Fibroblast of the conjunctiva (primary cell): ENCODE data around the gene TMEM100.

Experiments used
- DNase-seq: peaks from one replicate; pipeline ENCODE4 v3.0.0-alpha.2; 2010; ENCODE audit warnings: low read depth

Gene TMEM100

DNA sequence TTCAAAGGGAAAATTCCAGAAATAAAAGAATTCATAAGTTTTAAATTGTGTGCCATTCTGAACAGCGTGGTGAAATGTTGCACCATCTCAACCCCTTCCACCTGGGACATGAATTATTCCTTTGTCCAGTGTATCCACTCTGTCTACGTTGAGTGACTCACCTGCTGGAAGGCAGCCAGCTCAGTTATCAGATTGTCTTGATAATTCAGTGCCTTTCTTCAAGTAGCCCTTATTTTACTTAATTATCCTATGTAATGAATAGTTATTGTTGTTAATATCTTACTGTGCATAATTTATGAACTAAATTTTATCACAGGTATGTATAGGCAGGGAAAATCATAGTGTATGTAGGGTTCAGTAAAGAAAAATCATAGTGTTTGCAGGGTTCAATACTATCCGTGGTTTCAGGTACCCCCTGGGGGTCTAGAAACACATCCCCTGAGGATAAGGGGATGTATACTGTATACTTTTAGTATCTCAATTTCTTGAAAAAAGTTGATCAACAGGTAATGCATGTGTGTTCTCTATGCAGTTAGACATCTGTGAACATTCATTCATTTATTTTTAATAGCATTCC, 20.5 kb upstream of the TMEM100 start:
- DNase-seq = no peak

DNA sequence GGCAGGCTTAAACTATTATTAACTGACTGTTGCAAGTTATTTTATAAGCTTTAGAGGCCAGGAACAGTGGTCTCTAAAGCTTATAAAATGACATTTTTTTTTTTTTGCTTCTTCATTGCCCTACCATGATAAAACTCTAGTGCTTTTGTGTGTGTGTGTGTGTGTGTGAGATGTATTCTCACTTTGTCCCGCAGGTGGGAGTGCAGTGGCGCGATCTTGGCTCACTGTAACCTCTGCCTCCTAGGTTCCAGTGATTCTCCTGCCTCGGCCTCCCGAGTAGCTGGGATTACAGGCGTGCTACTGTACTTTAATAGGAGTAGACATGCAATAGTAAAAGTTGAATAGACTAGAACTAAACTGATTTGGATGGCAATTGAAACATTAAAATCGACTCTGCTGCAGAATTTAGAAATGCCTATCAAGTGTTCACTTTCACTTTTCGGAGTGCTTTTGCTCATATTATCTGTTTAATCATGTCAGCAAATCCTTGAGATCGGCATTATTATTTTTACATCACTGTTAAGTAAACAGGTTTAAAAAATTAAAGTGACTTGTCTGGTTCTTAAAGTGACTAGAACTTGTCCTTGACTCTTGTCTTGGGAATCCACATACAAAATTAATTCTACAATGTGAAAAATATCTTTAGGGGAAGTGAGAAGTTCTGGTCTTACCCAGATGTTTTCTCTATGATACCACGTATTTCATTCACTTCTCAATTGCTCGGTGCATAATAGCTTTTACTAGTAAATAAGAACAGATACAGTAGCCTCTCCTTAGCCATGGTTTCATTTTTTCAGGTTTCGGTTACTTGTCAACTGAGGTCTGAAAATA, 19.8 kb upstream of the TMEM100 start:
- no peak for DNase-seq

DNA sequence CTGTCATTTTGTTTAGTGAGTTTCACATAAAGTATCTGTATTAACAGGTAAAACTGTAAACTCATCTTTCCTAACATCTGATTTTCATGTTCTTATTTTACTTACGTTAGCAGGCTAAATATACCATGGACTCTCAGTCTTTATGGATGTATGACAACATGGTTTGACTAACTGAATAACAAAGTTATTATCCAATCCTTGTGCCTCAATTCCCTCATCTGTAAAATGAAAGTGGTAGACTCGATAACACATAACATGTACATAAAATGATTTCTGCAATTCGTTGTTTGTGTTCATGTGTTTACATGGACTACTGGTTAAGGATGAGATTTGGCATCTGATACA, 18.7 kb upstream of the TMEM100 start:
- DNase-seq = no peak

DNA sequence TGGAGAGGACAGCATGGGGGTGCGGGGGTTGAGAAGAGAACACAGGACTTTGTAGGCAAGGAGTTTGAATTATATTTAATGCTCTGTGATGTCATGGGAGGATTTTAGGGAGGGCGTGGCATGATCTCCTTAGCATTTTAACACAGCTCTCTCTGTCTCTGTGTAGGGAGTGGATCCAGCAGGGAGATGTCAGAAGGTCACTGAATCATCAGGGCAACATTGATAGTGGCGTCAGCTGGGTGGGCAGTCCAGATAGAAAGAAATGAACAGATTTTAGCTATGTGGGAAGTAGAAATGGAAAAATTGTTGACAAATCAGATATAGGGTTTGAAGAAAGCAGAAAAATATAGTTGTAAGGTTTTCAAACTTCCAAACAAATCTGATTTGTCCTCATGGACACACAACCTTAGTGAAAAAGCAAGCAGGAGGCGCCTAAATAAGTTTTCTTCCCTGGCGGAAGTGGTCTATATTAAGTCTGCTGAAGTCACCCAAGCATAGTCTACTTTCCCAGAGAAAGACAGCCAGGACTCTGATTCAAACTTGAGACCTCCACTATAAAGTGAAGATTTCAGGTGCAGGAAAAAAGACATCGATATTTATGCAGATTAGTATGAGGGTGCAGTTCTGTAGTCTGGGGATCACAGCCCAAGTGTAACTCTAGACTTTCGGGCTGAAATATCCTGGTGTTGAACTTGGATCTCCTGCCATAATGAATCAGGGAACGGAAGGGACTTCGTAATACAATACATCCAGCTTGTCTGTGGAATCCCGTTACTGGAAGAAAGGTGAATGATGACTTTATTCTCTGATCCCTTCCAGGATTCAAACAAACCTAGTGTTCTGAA, 18.1 kb upstream of the TMEM100 start:
- DNase-seq = no peak

DNA sequence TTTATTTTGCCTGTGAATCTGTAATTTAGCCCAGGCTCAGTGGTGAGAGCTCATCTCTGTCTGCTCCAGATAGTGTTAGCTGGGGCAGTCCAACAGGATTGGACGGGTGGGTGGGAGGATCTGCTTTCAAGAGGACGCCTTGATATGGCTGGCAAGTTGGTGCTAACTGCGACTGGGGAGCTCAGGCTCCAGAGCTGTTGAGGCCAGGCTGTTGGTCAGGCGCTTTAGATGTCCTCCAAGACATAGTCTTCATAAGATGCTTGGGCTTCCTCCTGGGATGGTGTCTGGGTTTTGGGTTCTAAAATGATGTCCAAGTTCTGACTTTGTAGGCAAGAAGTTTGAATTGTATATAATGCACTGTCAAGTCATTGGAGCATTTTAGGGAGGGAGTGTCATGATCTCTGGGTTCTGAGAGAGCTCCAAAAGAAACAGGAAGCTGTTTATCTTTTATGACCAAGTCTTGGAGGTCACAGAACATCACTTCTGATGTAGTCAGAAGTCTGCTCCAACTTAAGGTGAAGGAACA, 15.4 kb upstream of the TMEM100 start:
- no peak for DNase-seq

DNA sequence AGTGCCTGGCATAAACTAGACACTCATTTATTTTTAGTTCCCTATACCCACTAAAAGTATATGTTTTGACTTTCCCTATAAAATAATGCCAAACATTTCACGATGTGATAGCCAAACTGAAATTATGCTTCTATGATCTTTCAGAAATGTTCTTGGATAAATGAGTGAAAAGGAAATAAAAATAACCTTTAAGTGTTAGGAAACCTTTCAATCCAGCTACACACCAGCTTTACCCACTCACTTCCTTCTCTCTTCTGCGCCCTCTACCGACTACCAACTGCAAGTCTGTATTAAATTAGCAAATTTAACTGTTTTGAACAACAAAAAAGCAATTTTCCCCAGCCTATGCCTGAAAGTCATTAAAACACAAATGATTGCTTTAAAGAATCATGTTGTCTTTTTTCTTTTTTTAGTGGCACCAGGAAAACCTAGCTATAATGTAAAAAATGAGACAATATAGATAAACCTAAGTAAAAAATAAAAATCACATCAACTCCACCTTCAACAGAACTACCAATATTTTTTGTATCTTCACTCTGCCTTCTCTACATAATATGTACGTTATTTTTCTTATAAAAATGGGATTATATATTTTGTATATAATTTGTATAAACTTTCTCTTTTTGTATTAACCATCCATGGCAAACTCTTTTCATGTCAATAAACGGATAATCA, 13.2 kb upstream of the TMEM100 start:
- DNase-seq = peak; percentile 61

DNA sequence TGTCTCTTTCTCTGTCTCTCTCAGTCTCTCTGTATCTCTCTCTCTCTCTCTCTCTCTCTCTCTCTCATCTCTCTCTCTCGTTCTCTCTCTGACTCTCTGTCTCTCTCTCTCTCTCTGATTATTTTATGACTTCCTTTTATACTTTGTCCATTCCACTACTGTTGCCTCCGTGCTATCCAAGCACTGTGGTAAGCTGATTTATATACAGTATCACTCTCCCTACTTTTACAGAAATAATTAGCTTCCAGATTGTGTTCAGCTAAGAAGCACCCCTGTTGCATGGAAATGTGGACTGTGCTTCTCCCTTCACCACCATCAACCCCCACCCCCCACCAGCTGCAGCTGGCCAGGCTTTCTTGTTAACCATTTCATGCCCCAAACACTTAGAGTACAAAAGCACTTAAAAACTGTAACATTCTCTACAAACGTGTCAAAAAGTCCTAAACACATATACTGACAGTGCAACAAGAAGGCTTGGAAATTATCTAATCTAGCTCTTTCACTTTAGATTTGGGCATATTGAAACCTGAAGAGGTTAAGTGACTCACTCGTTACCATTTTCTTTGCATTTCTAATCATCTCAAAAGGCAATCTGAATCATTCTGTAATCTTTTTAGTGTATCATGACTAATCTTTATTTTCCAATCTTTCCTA, 11.6 kb upstream of the TMEM100 start:
- DNase-seq = no peak

DNA sequence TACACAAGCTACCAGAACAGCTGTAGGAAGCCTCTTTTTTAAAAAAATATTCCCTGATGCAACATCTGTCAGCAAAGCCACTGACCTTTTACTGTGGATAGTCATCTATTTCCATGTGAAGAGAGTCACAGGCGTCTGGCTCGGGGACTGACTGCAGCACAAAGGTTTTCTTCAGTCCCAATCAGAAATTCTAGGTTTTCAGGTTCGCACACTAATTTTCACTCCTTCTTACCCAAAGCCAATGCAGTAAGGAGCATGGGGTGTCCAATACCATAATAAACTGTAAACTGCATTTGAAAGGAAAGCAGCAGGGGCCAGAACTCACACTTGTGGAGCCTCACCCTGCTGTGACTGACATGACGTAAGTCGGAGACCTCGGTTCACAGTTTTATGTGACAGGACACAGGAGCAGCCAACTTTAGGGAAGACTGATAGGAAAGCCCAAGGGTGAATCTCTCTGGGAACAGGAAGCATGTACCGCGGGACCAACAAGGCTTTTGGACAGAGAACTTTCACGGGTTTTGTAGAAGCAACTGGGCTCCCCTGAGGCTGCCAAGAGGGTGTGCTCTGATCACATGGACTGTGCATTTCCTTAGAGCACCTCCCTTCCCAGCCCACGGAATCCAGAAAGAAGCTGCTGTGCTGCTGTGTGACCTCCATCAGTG, 9.1 kb upstream of the TMEM100 start:
- DNase-seq = no peak

DNA sequence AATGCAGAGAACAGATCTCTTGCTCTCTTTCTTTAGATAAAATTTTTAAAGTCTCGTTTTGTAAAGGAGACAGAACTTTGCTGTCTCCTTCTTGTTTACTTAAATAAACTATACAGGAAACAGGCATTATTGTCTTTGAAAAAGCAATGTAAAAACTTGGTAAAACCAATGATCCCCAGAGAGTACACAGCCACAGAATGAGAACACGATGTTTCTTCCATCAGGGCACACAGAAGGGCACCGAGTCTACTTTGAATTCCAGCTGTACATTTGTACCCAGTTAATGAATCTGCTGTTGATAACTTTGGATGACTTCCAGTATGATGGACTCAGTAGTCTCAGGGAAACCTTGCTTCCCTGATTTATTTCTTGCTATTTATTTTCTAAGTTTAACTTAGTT, 8.1 kb upstream of the TMEM100 start:
- DNase-seq = no peak

DNA sequence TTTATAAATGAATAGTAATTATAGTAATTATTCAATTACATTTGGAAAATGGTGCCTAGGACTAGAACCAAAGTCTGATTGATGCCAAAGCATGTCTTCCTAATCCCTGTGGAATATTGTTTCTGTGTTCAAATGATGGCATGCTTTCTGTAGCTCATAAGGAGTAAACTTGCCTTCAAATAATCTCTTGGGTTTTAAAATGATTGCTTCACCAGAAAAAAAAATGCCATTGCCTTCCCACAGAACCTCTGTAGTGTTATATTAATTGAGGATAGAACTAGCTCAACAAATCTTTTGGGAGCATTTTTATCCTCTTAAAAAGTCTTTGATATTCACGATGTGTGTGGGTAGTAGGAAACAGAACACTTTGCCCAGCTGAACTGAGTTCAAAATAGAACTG, 7.7 kb upstream of the TMEM100 start:
- DNase-seq = no peak

DNA sequence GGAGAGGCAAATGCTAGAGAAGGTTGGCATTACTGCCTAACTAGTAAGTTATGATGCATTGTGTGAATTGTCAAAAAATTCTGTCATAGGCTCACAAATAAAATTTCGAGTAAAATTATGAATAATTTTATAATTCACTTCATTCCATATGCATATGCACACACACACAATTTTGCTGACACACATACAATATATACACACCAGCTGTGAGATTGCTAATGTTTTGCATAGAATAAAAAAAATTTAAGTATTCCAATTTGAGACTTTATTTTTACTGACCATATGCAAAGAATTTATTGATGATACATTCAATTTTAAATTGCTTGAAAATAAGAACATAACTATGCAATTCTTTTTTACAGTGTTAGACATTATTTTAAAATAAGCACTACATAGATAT, 6.8 kb upstream of the TMEM100 start:
- no peak for DNase-seq

DNA sequence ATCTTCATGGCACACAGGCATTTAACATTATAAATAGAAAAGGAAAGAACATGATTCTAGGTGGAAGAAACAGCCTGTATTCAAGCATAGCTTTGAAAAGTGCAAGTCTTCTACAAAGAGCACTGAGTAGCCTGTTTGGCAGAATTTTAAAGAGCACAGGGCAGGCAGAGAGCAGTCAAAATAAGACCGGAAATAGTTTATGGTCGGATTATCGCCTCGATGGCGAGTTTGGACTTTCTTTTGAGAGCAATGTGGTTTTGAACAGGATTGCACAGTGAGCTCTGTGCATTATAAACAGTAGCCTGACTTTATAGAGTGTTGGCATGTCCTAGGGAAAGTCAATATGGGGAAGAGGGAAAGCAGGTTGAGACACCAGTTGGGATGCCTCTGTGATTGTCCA, 6.2 kb upstream of the TMEM100 start:
- DNase-seq = no peak

DNA sequence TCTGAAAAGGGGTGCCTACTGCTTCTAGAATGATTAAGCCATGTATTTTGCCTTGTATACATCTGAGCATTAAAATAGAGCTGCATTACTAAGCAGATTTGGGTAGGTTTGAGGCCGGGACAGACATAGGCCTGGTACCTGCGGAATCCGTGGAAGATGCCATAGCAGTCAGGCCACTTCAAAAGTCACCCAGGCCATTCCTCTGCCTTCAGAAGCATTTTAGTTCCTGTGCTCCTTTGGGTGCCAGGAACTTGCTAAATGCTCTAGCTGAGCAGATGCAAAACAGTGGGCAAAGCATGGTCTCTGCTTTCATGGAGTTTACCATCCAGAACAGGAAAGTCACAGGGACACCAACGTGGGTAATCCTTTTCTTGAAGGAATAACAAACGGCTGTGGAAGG, 5.7 kb upstream of the TMEM100 start:
- no peak for DNase-seq

DNA sequence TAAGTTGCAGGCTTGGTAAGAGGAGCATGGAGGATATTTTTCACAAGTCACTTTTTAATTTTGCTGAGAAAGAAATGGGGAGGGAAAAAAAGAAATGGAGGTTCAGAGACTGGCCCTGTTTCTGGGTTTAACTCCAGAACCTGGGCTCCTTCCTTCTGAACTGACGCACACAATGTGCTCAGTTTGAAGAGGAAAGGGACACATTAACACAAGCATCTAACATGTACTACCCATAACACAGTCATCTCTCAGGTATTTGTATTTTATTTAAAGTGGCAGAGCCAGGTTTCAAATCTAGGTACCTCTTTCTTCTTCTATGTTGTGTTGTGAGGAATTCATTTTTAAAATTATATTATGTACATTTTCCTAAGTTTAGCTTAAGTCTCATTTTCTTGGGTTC, 5.3 kb upstream of the TMEM100 start:
- DNase-seq = no peak

DNA sequence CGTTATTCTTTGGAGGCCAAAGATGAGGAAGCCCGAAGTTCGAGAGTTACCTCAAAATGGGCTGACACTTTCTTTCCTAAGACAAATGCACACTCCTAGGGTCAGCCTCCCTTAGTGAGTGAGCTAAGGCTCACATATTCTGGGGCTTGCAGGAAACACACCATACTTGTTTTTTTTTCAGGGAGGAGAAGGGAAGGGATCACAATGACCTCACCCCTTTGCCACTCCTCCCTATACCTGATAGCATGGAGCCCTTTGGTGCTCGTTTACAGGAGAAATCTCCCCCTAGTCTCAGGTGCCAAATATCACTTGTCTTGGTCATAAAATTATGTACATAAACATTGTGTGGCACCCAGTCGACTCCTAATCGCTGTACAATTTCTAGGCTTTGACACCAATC, 4.6 kb upstream of the TMEM100 start:
- no peak for DNase-seq

DNA sequence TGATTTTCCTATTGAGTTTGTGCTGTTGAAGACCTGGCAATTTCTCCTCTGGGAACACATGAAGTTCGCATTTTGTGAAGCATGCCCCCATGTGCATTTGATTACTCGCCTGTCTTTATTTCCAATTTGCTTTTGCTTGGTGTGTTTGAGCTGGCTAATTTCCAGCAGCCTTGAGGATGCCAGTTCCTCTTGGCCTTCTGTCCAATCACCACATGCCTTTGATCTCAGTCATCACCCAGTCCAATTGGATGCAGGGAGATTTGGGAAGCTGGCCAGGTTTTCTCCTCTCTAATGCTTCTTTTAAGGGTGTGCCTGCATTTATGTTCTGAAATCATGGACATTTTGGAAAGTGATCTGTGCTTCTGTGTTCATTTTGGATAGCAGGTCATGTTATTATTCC, 3.8 kb upstream of the TMEM100 start:
- peak; percentile 99 for DNase-seq

DNA sequence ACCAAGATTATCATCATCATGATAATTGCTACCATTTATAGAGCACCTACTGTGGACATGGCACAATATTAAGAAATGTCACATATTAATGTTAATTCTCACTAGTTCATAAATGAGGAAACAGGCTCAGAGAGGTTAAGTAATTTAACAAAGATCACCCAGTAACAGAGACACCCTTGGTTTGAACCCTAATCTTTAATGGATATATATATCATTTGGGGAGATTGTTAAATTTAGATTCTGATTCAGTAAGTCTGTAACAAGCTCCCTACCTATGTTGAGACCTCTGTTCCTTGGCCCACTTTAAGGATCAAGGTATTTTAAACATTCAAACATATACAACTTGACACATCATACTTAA, 804 bp upstream of the TMEM100 start:
- no peak for DNase-seq

DNA sequence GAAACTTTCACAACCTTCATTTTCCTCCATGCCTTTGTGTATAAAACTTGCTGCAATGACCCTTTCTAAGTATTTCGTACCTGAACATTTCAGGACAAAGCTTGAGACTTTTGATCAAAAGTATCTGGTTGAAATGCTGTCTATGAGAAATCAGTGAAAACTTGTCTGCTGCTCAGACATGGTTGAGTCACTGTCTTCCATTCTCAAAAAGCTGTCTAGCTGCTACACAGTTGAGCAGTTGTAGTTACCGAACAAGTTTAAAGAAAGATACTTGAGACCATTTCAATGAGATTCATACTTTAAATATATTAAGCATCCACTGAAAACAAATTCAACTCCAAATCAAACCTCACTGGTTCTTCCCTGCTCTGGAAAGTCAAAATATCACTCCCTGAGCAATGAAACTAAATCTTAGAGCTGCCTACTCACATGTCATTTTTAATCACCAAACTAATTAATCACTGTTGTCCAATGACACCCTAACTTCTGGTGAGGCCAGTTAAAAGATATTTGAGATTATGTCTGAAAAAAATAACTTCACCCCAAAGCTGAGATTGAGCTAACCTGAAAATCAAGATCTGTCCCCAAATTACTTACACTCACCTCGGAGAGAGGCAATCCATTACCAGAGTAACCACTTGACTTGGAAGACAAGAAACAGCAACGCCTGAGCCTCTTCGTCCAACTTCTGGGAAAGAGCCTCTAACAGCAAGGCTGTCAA, 488 bp downstream of the TMEM100 start:
- no peak for DNase-seq

DNA sequence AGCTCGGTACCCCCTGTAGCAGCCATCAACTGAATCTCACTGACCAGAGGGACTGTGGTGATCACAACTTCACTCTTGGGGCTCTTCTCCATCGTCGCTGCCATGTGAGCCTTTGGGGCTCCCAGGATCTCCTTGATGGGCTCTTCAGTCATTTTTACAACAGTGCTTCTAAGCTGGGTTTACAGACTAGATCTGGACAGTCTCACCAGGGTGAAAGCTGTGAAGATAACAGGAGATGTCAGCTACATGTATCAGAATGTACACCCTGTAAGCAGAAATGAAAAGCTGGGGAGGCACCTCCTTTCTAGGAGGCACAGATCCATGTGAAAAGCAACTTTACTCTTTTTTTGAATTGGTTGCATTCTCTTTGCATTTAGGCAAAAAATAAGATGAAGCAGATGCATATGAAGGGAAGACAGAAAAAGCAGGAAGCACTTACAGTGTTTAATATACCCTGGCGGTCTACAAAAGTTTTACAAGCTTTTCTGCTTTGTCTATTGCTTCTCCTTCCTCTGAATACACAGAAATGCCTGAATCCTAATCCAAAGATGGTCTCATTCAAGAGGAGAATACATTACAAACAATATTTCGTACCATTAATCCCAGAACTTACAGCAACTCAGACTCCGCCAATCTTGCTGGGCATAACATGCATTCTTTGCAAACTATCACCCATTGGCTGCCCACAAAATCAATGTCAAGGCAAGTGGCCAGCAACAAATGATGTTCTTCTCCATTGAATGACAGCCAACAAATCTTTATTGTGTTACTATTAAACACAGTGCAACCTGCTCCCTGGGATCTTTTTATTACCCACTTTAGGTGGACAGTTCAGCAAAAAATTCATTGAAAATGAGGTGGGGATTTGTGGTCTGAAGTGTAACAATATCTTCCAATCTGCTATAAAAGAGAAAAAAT, 1.5 kb downstream of the TMEM100 start:
- DNase-seq = no peak
